ENCODE results near the gene RASL12.

Gene RASL12

GRCh38 chr15:65072617-65073016, 4.8 kb upstream of the RASL12 start:
- TF ChIP-seq CTCF (IDR thresholded peaks at IDR 0.05; ENCODE audit: control insufficient read depth, extremely low read depth, insufficient read depth): no peak
- DNase-seq (ENCODE audit: low read depth): no peak

GRCh38 chr15:65072027-65072426, 4.2 kb upstream of the RASL12 start:
- H3K4me3 ChIP-seq (ENCODE audit: low read depth, low read length): no peak overlapping the region
- no peak for DNase-seq (ENCODE audit: low read depth)
- TF ChIP-seq CTCF (IDR thresholded peaks at IDR 0.05; ENCODE audit: control insufficient read depth, extremely low read depth, insufficient read depth): no peak

More at GRCh38 chr15:65072617-65073016, 4.8 kb upstream of the RASL12 start:
- no peak overlapping the region for H3K4me3 ChIP-seq (ENCODE audit: low read depth, low read length)

GRCh38 chr15:65071381-65071811, 3.6 kb upstream of the RASL12 start:
- no peak for DNase-seq (ENCODE audit: low read depth)
- TF ChIP-seq CTCF (IDR thresholded peaks at IDR 0.05; ENCODE audit: control insufficient read depth, extremely low read depth, insufficient read depth): no peak
- H3K4me3 ChIP-seq (ENCODE audit: low read depth, low read length): no peak overlapping the region

- no peak overlapping the region for H3K4me3 ChIP-seq (ENCODE audit: low read depth, low read length)
- no peak for TF ChIP-seq CTCF (IDR thresholded peaks at IDR 0.05; ENCODE audit: control insufficient read depth, extremely low read depth, insufficient read depth)
- DNase-seq (ENCODE audit: low read depth): no peak
These were observed 2.2 kb upstream of the RASL12 start for GRCh38 chr15:65069779-65070546.

GRCh38 chr15:65069179-65069578, 1.4 kb upstream of the RASL12 start:
- TF ChIP-seq CTCF (IDR thresholded peaks at IDR 0.05; ENCODE audit: control insufficient read depth, extremely low read depth, insufficient read depth): no peak
- DNase-seq (ENCODE audit: low read depth): no peak

GRCh38 chr15:65068403-65068788, 605 bp upstream of the RASL12 start:
- H3K4me3 ChIP-seq (ENCODE audit: low read depth, low read length): no peak overlapping the region
- no peak for TF ChIP-seq CTCF (IDR thresholded peaks at IDR 0.05; ENCODE audit: control insufficient read depth, extremely low read depth, insufficient read depth)
- no peak for DNase-seq (ENCODE audit: low read depth)

More at GRCh38 chr15:65069179-65069578, 1.4 kb upstream of the RASL12 start:
- H3K4me3 ChIP-seq (ENCODE audit: low read depth, low read length): no peak overlapping the region

GRCh38 chr15:65067317-65067644, 510 bp downstream of the RASL12 start:
- H3K4me3 ChIP-seq (ENCODE audit: low read depth, low read length): no peak overlapping the region
- no peak for DNase-seq (ENCODE audit: low read depth)
- no peak for TF ChIP-seq CTCF (IDR thresholded peaks at IDR 0.05; ENCODE audit: control insufficient read depth, extremely low read depth, insufficient read depth)
